Measurements from ENCODE around the gene LRRC25. TPM values are rescaled to one million over a fixed set of nuclear protein-coding genes. Genes with fewer than 3 reads are reported as not detected.

Gene LRRC25
- total and polyA plus RNA-seq, 7 donors = 2.2 to 13.3 (median 8.4) TPM

GRCh38 chr19:18427080-18427742, 29.8 kb upstream of the LRRC25 start:
- H3K27ac ChIP-seq = peak overlapping the region in 3 of 4 donors; percentile 65 to 82 (median 67)
- no peaks in the 10 kb centered on the region for H3K36me3 ChIP-seq
- H3K27me3 ChIP-seq = peaks cover 0 to under 1% (median 0%) of the 10 kb centered on the region in 3 donors
- 81 to 82% methylated on average over 16 of the region's 16 CpGs for WGBS, 2 donors
- TF ChIP-seq POLR2AphosphoS5 (IDR thresholded peaks at IDR 0.05) = no peak
- TF ChIP-seq CTCF (IDR thresholded peaks at IDR 0.05) = no peak
- no peak for TF ChIP-seq EP300 (IDR thresholded peaks at IDR 0.05)
- peaks cover 4 to 67% (median 46%) of the 10 kb centered on the region in 4 donors for H3K4me1 ChIP-seq
- intact Hi-C loops (cut with DNase I) = no loop called here
- H3K9me3 ChIP-seq = no peaks in the 10 kb centered on the region
- peak; percentile 68 for DNase-seq
- no peak overlapping the region for H3K4me3 ChIP-seq

GRCh38 chr19:18426416-18426767, 29.0 kb upstream of the LRRC25 start:
- intact Hi-C loops (cut with DNase I) = no loop called here
- Histone ChIP-seq H3K4me1 (peaks cover 4 to 68% (median 47%) of the 10 kb centered on the region in 4 donors), H3K27me3 (no peaks in the 10 kb centered on the region), H3K36me3 (no peaks in the 10 kb centered on the region), H3K27ac (peak overlapping the region; percentile 65 to 82 (median 72)), H3K4me3 (no peak overlapping the region), H3K9me3 (no peaks in the 10 kb centered on the region)
- TF ChIP-seq EP300 (IDR thresholded peaks at IDR 0.05) (no peak), CTCF (IDR thresholded peaks at IDR 0.05) (peak in 1 of 4 experiments; percentile 4)
- 87 to 89% methylated on average over 8 of the region's 8 CpGs for WGBS, 2 donors
- DNase-seq = no peak

GRCh38 chr19:18425515-18426415, 28.3 kb upstream of the LRRC25 start:
- H3K27ac ChIP-seq = peak overlapping the region; percentile 65 to 82 (median 72)
- no peaks in the 10 kb centered on the region for H3K27me3 ChIP-seq
- H3K36me3 ChIP-seq = no peaks in the 10 kb centered on the region
- H3K4me3 ChIP-seq = no peak overlapping the region
- 62 to 83% methylated on average over 18 of the region's 18 CpGs for WGBS, 2 donors
- peaks cover 4 to 75% (median 50%) of the 10 kb centered on the region in 4 donors for H3K4me1 ChIP-seq
- DNase-seq = peak; percentile 88
- intact Hi-C loops (cut with DNase I) = no loop called here
- TF ChIP-seq POLR2AphosphoS5 (IDR thresholded peaks at IDR 0.05) = no peak
- peak in 2 of 4 experiments; percentile 20 to 30 for TF ChIP-seq CTCF (IDR thresholded peaks at IDR 0.05)
- no peaks in the 10 kb centered on the region for H3K9me3 ChIP-seq

GRCh38 chr19:18424890-18425514, 27.6 kb upstream of the LRRC25 start:
- WGBS, 2 donors = 89 to 90% methylated on average over 17 of the region's 17 CpGs
- Histone ChIP-seq H3K27ac (peak overlapping the region; percentile 65 to 82 (median 72)), H3K27me3 (no peaks in the 10 kb centered on the region), H3K9me3 (no peaks in the 10 kb centered on the region), H3K36me3 (no peaks in the 10 kb centered on the region), H3K4me1 (peaks cover 4 to 78% (median 55%) of the 10 kb centered on the region in 4 donors), H3K4me3 (no peak overlapping the region)
- peak; percentile 60 for DNase-seq
- intact Hi-C loops (cut with DNase I) = no loop called here
- no peak for TF ChIP-seq POLR2AphosphoS5 (IDR thresholded peaks at IDR 0.05)
- no peak for TF ChIP-seq POLR2A (IDR thresholded peaks at IDR 0.05)
- TF ChIP-seq EP300 (IDR thresholded peaks at IDR 0.05) = no peak
- no peak for TF ChIP-seq CTCF (IDR thresholded peaks at IDR 0.05)
